Panc1 (cell line): Measurements from ENCODE around the gene TMEM151B. TPM values are rescaled to one million over a fixed set of nuclear protein-coding genes. Genes with fewer than 3 reads are reported as not detected.
"Not testable (repeated sequence)": the region's sequence is repeated elsewhere in the genome, so short reads cannot be mapped to it uniquely, and the experiment has no call there.

Source experiments
- ATAC-seq: fragments of 200-7000 bp; cut with Tn5 transposase; 2 replicates; pipeline ENCODE4 v1.9.1; 2020; ENCODE audit warnings: mild to moderate bottlenecking, moderate library complexity
- BruUV-seq: library from RNA; stranded (reverse); fragments of 400-500 nt; replicated peaks from 2 replicates; lab custom pipeline; 2021; lab: Mats Ljungman, UMichigan
- CTCF ChIA-PET: fragments of 300-600 bp; sonication (Branson Sonifier 250); formaldehyde crosslinking; loops from one replicate; lab custom pipeline; 2022; ENCODE audit warnings: antibody characterized with exemption; lab: Charles Lee
- POLR2A ChIA-PET: fragments of 300-600 bp; sonication (Branson Sonifier 250); formaldehyde crosslinking; loops from one replicate; lab custom pipeline; 2022; ENCODE audit warnings: antibody characterized with exemption; lab: Charles Lee
- DNase-seq: peaks from one replicate; pipeline ENCODE4 v3.0.0-alpha.2; 2010; ENCODE audit warnings: low read depth, low spot score
- H3K27ac ChIP-seq: 2 replicates; pipeline ENCODE4 v1.5.1; 2011; ENCODE audit warnings: mild to moderate bottlenecking, low read length, inconsistent platforms
- H3K27me3 ChIP-seq: fragments of 200-500 bp; sonication (Bioruptor generic); 2 replicates; pipeline ENCODE4 v1.6.0; 2014; ENCODE audit warnings: low read length, inconsistent platforms; ENCODE audit not compliant: control insufficient read depth, insufficient read depth
- H3K36me3 ChIP-seq: fragments of 200-500 bp; sonication (Bioruptor generic); 2 replicates; pipeline ENCODE4 v1.5.1; 2014; ENCODE audit warnings: inconsistent platforms, mild to moderate bottlenecking, low read length, moderate library complexity; ENCODE audit not compliant: control insufficient read depth, insufficient read depth
- H3K4me1 ChIP-seq: 2 replicates; pipeline ENCODE4 v1.5.1; 2011; ENCODE audit warnings: inconsistent platforms, mild to moderate bottlenecking, low read length, moderate library complexity; ENCODE audit not compliant: control insufficient read depth, insufficient read depth
- H3K4me3 ChIP-seq, 2 experiments: 2 replicates each; pipeline ENCODE4 v1.5.1; 2011 to 2012; ENCODE audit warnings: low read depth in 2 of 2, low read length in 2 of 2, mild to moderate bottlenecking in 2 of 2, inconsistent platforms in 1 of 2, moderate library complexity in 1 of 2
- H3K9me3 ChIP-seq: fragments of 200-500 bp; sonication (Bioruptor generic); 2 replicates; pipeline ENCODE4 v1.5.1; 2014; ENCODE audit warnings: low read depth, mild to moderate bottlenecking, inconsistent platforms, low read length, moderate library complexity; ENCODE audit not compliant: control insufficient read depth, insufficient read depth
- POLR2AphosphoS5 ChIP-seq: IDR thresholded peaks from 2 replicates; pipeline ENCODE4 v1.6.1; 2012; ENCODE audit warnings: mild to moderate bottlenecking, low read depth, low read length, moderate library complexity
- SIN3A ChIP-seq: IDR thresholded peaks from 2 replicates; pipeline ENCODE4 v1.6.1; 2012; ENCODE audit warnings: low read depth, mild to moderate bottlenecking, low read length, moderate library complexity, borderline replicate concordance; ENCODE audit not compliant: insufficient read depth
- TCF7L2 ChIP-seq: IDR thresholded peaks from 2 replicates; pipeline ENCODE4 v1.6.1; 2011; ENCODE audit warnings: mild to moderate bottlenecking, low read depth, low read length, inconsistent platforms
- in situ Hi-C: cut with HindIII; loops from 2 replicates; pipeline ENCODE4 v1.10.0; 2016; ENCODE audit warnings: low sequenced_read_pairs, low pct_unique_long_range_greater_than_20kb
- intact Hi-C: fragments of 100-400 bp; cut with micrococcal nuclease; formaldehyde crosslinking; loops from one replicate; pipeline ENCODE4 v1.10.0; 2022; ENCODE audit not compliant: unreplicated experiment
- total RNA-seq: library from RNA; stranded (reverse); gene quantifications from one replicate; pipeline ENCODE4 v1.2.1, GENCODE V29; 2021; ENCODE audit not compliant: unreplicated experiment
- TF ChIP-seq, protein P1 (sequence below), 2 experiments: IDR thresholded peaks; 2 replicates each; pipeline ENCODE4 v1.6.1; 2011 to 2012; ENCODE audit warnings: low read depth in 2 of 2, control low read depth in 1 of 2, low read length in 1 of 2, mild to moderate bottlenecking in 1 of 2, moderate library complexity in 1 of 2; ENCODE audit not compliant: insufficient read depth in 1 of 2
- TF ChIP-seq, protein P2 (sequence below): fragments of 450-650 bp; IDR thresholded peaks from 2 replicates; pipeline ENCODE4 v1.5.1; 2017; ENCODE audit warnings: mild to moderate bottlenecking

The TMEM151B gene
- total RNA-seq, 1 experiment from 2014 or later: 0.18 TPM

DNA sequence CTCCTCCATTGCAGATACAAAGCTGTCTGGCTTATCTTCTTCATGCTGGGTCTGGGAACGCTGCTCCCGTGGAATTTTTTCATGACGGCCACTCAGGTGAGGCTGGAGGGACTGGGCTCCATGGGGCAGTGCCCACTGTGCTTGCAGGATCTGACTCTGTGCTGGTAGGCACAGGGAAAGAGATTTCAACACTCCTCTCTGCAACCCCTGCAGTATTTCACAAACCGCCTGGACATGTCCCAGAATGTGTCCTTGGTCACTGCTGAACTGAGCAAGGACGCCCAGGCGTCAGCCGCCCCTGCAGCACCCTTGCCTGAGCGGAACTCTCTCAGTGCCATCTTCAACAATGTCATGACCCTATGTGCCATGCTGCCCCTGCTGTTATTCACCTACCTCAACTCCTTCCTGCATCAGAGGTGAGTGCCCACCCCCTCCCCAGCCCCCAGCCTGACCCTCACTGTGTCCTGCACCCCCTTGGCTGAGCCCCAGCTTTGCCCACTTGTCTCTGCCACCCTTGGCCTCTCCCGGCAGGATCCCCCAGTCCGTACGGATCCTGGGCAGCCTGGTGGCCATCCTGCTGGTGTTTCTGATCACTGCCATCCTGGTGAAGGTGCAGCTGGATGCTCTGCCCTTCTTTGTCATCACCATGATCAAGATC lies 40.7 kb upstream of the TMEM151B start:
- in situ Hi-C loops (no loop called here), intact Hi-C loops (loop anchor here (5.0 kb wide), 1 partner anchor 127 kb away; no protein-coding TSS in a partner anchor)
- DNase-seq (no peak), ATAC-seq (no peak)
- BruUV-seq: no TSS peak
- ChIA-PET CTCF (no interaction called here), POLR2A (no interaction called here)
- no peaks in the 10 kb centered on the region for H3K9me3 ChIP-seq
- H3K36me3 ChIP-seq: peaks cover 5% of the 10 kb centered on the region
- no peak overlapping the region for H3K27ac ChIP-seq
- no peak for TF ChIP-seq SIN3A
- TF ChIP-seq POLR2AphosphoS5: no peak
- TF ChIP-seq, protein P1, sequence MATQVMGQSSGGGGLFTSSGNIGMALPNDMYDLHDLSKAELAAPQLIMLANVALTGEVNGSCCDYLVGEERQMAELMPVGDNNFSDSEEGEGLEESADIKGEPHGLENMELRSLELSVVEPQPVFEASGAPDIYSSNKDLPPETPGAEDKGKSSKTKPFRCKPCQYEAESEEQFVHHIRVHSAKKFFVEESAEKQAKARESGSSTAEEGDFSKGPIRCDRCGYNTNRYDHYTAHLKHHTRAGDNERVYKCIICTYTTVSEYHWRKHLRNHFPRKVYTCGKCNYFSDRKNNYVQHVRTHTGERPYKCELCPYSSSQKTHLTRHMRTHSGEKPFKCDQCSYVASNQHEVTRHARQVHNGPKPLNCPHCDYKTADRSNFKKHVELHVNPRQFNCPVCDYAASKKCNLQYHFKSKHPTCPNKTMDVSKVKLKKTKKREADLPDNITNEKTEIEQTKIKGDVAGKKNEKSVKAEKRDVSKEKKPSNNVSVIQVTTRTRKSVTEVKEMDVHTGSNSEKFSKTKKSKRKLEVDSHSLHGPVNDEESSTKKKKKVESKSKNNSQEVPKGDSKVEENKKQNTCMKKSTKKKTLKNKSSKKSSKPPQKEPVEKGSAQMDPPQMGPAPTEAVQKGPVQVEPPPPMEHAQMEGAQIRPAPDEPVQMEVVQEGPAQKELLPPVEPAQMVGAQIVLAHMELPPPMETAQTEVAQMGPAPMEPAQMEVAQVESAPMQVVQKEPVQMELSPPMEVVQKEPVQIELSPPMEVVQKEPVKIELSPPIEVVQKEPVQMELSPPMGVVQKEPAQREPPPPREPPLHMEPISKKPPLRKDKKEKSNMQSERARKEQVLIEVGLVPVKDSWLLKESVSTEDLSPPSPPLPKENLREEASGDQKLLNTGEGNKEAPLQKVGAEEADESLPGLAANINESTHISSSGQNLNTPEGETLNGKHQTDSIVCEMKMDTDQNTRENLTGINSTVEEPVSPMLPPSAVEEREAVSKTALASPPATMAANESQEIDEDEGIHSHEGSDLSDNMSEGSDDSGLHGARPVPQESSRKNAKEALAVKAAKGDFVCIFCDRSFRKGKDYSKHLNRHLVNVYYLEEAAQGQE (IDR thresholded peaks at IDR 0.05; ENCODE audit: insufficient read depth in 1 of 2, low read depth in 2 of 2, low read length in 1 of 2): no peak
- no peak for TF ChIP-seq TCF7L2
- no peaks in the 10 kb centered on the region for H3K27me3 ChIP-seq
- H3K4me1 ChIP-seq: peaks cover 65% of the 10 kb centered on the region
- no peak overlapping the region for H3K4me3 ChIP-seq

DNA sequence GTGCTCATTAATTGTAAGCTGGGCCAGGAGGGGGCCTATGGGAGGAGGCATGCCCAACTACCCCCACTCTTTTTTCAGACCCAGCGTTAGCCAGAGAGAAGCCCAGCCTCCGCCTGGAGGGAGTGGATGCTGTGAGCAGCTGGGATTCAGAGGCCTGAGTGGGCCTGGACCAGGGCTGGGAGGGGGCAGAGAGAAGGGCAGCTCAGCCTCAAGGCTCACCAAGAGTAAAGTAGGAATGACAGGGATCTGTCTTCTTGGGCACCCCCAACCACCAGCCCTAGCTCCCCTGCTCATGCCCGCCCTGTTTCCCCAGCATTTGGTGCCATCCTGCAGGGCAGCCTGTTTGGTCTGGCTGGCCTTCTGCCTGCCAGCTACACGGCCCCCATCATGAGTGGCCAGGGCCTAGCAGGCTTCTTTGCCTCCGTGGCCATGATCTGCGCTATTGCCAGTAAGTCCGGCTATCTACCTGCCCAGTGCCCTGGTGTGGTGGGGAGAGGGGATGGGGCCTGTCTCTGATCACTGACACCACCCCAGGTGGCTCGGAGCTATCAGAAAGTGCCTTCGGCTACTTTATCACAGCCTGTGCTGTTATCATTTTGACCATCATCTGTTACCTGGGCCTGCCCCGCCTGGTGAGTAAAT lies 40.1 kb upstream of the TMEM151B start:
- H3K9me3 ChIP-seq: no peaks in the 10 kb centered on the region
- intact Hi-C loops (loop anchor here (5.0 kb wide), 1 partner anchor 128 kb away; no protein-coding TSS in a partner anchor), in situ Hi-C loops (no loop called here)
- peaks cover 65% of the 10 kb centered on the region for H3K4me1 ChIP-seq
- ChIA-PET CTCF (interaction anchor here (0.6 kb wide), 1 partner anchor 40 kb away, joined by 6 read pairs; no protein-coding TSS in a partner anchor), POLR2A (no interaction called here)
- no peak for ATAC-seq
- peaks cover 5% of the 10 kb centered on the region for H3K36me3 ChIP-seq
- BruUV-seq: no TSS peak
- H3K4me3 ChIP-seq: no peak overlapping the region
- no peak for DNase-seq
- no peaks in the 10 kb centered on the region for H3K27me3 ChIP-seq
- no peak overlapping the region for H3K27ac ChIP-seq
- TF ChIP-seq POLR2AphosphoS5 (no peak), SIN3A (no peak), TCF7L2 (no peak)
- TF ChIP-seq, protein P2, sequence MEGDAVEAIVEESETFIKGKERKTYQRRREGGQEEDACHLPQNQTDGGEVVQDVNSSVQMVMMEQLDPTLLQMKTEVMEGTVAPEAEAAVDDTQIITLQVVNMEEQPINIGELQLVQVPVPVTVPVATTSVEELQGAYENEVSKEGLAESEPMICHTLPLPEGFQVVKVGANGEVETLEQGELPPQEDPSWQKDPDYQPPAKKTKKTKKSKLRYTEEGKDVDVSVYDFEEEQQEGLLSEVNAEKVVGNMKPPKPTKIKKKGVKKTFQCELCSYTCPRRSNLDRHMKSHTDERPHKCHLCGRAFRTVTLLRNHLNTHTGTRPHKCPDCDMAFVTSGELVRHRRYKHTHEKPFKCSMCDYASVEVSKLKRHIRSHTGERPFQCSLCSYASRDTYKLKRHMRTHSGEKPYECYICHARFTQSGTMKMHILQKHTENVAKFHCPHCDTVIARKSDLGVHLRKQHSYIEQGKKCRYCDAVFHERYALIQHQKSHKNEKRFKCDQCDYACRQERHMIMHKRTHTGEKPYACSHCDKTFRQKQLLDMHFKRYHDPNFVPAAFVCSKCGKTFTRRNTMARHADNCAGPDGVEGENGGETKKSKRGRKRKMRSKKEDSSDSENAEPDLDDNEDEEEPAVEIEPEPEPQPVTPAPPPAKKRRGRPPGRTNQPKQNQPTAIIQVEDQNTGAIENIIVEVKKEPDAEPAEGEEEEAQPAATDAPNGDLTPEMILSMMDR: no peak
- TF ChIP-seq, protein P1 (IDR thresholded peaks at IDR 0.05; ENCODE audit: insufficient read depth in 1 of 2, low read depth in 2 of 2, low read length in 1 of 2): no peak

DNA sequence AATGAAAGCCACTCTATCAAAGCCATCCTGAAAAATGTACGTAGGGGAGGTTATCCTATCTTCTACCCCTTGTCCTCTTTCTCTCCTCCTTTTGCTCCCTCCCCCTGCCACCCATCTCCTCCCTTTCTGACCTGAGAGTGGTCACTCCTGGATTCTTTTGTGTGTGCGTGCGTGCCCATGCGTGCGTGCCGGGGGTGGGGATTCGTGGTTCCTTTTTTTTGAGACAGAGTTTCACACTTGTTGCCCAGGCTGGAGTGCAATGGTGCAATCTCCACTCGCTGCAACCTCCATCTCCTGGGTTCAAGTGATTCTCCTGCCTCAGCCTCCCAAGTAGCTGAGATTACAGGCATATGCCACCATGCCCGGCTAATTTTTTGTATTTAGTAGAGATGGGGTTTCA lies 38.8 kb upstream of the TMEM151B start:
- H3K36me3 ChIP-seq, H3K27me3 ChIP-seq, BruUV-seq, H3K4me3 ChIP-seq, POLR2A ChIA-PET, H3K9me3 ChIP-seq, ATAC-seq, H3K27ac ChIP-seq, in situ Hi-C loops, DNase-seq, CTCF ChIA-PET: not testable (repeated sequence)
- intact Hi-C loops: loop anchor here (5.0 kb wide), 1 partner anchor 129 kb away; no protein-coding TSS in a partner anchor
- peaks cover 65% of the 10 kb centered on the region for H3K4me1 ChIP-seq
